ENCODE measurements around the gene PPARA.
A peak's percentile ranks its signal among the peaks of the same experiment; 100 is the strongest.

Gene PPARA

GRCh38 chr22:46113910-46114517, 36.3 kb upstream of the PPARA start:
- no peak for DNase-seq (ENCODE audit: low read depth)

GRCh38 chr22:46114518-46115387, 35.6 kb upstream of the PPARA start:
- DNase-seq (ENCODE audit: low read depth): no peak

DNA sequence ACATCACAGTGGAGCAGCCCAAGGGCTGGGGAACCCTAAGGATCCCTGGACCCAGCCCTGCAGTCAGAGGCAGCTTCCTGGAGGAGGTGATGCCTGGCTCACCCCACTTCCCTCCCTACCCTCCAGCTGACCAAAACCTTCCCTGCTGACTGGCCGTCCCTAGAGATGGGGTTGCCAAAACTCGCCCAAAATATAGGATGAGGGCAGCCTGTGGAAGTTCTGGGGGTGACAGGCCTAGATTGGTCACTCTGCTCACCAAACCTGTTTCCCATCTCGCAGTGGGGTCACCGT, 35.0 kb upstream of the PPARA start:
- no peak for DNase-seq (ENCODE audit: low read depth)

DNA sequence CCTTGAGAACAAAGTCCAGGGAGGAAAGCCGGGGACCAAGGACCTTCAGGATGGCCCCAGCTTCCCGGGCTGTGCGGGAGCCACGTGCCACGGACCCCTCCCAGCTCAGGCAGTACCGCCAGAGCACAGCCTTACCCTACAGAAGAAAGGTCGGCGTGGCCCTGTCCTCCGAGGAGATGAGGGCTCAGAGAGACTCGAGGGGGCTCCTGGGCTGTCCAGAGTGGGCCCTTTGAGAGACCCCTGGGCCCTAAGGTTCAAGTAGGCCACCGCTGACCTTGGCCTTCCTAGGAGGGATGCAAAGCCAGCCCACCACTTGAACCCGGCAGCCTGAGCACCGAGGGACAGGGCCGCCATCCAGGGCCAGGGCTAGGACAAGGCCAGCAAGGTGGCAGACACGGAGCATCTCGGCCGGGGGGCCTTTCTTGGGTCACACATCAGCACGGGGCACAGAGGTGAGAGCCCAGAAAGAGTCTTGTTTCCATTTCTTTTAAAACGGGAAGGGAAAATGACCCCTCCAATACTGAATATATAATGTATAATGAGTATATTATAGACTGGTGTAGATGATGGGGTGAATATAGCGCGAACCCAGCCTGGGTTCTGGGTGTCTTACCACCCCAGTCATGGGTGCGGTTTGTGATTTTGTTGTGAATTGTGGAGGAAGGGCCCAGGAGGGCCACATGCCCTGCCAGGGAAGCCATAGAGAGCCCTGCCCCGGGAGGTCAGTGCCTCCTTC, 34.4 kb upstream of the PPARA start:
- no peak for DNase-seq (ENCODE audit: low read depth)

- DNase-seq (ENCODE audit: low read depth): peak; percentile 89
Observed at GRCh38 chr22:46116491-46116958, 33.8 kb upstream of the PPARA start.

DNA sequence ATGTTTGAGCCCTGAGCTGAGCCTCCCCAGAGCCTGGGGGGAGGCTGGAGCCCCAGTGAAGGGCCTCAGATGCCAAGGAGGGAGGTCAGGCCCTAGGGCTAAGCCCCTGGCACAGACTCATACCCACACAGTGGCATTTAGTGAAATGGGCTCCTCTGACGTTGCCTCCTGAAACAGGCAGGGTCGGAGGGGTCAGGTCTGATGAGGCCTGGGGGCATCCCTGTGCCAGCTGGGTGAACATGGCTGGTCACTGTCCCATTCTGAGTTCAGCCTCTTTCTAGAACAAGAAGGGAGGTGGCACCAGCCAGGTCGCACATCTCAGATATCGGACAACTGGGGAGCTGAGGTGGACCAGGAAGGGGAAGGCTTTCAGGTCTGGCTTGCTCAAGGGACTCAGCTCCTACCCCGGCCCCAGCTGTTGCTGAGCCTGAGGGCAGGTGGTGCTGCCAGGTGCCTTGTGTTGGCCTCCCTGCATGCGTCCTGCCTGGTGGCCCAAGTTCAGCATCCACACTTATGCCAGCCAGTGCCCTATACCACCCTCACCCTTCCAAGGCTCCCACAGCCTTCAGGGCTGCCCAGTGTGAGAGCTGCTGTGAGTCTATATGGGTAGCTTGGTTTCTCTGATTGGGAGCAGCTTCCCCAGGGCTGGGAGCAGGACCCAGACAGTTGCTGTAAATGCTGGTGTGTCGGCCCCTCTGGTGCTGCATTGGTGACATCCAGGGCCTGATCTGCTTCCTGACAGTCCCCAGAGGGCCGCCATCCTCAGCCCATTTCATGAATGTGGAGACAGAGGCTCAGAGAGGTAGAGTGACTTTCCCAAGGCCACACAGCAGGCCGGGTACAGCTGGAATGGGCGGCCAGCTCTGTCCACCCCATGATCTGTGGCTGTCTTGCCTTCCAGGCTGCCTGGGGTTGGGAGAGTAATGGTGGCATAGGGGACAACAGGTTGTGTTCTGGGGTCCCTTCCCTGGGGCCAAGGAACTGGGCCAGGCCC, 32.8 kb upstream of the PPARA start:
- DNase-seq (ENCODE audit: low read depth): no peak

GRCh38 chr22:46119093-46119728, 31.1 kb upstream of the PPARA start:
- DNase-seq (ENCODE audit: low read depth): no peak

DNA sequence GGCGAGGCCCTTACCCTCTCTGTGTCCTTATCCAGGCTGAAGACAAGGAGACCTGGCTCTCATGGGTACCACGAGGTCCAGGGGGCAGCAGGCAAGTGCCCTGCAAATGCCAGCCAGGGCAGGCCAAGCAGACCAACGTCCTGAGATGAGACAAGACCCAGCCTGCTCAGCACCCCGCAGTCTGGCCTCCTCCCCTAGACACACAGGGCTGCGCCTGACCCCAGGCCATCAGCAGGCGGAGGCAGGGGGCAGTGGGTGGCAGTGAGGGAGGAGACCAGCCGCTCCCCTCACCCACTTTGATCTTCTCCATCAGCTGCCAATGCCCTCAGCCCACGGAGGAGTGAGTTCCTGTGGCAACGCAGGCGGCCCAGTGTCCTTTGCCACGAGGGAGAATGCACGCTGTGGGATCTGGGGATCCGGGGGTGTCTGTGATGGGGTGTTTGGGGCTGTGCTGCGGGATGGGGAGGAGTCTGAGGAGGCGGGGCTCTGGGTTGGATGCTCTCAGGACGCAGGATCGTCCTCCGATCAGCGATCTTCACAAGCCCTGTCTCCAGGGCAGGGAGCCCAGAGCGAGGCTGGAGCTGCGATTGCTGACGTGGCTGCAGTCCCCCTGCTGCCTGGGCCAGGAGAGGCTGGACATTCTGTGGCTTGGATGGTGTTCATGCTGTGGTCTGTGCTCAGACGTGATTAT, 30.5 kb upstream of the PPARA start:
- DNase-seq (ENCODE audit: low read depth): peak; percentile 57

- DNase-seq (ENCODE audit: low read depth): no peak
Observed at GRCh38 chr22:46120420-46120737, 29.9 kb upstream of the PPARA start.

DNA sequence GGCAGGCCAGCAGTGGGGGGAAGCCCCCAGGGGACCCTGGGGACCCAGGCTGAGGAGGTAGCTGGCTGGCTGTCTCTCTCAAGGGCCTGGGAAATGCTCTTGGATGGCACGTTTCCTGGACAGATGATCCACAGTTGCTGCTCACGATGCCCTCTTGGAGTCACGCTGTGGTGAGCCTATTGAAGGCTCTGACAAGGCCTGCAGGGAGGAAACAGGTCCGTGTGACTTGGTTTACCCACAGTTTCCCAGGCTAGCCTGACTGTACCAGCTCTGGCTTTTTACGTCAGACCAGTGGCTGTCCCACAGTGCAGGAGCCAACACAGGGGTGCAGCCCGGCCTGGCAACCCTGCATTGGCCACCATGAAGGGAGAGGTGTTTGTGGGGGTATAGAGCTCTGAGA, 29.2 kb upstream of the PPARA start:
- no peak for DNase-seq (ENCODE audit: low read depth)

GRCh38 chr22:46121523-46122287, 28.6 kb upstream of the PPARA start:
- DNase-seq (ENCODE audit: low read depth): no peak

DNA sequence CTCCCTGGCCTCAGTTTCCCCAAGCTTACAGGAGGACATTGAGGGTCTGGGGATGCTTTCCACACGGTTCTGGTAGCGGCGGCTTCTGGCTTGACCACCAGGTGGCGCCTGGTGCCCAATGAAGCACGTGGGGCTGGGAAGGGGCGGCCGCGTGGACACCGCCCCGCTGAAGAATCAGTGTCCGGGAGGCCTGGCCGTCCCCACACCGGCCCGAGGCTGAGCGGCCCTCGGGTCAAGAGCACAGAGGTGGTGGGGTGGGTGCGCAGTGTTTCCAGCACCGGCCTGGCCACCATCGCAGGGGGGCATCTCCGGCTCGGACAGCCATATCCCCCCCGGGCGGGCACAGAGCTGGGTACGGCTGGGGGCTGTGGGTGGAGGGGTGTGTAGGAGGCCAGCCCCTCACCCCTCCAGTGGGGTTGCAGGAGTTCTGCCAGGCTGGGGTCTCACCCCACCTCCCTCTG, 27.8 kb upstream of the PPARA start:
- DNase-seq (ENCODE audit: low read depth): peak; percentile 78

DNA sequence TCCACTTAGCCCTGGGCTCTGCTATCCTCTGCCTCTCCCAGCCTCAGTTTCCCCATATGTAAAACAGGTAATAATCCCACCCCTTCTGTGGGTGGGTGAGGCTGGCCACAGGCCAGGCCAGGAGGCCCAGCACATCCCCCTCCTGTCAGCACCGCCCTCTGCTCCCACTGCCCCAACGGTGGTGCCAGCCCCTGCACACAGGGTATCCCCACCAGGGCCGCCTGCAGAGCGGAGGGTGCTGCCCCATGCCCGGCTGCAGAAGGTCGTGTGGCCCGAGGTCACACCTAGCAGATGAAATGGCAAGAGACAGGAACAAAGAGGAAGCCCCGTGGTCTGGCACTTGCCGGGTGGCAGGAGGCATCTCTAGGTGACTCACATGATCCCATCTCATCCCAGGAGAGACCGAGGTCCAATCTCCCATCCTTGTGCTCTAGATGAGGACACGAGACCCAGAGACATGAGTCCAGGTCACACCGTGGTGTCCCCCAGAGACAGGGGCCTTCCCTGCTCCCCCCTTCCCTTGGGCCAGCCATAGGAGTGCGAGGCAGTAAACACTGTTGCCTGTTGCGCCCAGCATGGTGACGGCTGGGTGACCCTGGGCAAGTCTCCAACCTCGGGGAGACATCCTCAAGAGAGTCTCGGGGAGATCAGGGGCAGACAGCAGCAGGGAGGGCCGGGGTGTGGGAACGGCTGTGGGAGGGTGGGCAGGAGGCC, 27.2 kb upstream of the PPARA start:
- no peak for DNase-seq (ENCODE audit: low read depth)

GRCh38 chr22:46123694-46124382, 26.5 kb upstream of the PPARA start:
- DNase-seq (ENCODE audit: low read depth): no peak

DNA sequence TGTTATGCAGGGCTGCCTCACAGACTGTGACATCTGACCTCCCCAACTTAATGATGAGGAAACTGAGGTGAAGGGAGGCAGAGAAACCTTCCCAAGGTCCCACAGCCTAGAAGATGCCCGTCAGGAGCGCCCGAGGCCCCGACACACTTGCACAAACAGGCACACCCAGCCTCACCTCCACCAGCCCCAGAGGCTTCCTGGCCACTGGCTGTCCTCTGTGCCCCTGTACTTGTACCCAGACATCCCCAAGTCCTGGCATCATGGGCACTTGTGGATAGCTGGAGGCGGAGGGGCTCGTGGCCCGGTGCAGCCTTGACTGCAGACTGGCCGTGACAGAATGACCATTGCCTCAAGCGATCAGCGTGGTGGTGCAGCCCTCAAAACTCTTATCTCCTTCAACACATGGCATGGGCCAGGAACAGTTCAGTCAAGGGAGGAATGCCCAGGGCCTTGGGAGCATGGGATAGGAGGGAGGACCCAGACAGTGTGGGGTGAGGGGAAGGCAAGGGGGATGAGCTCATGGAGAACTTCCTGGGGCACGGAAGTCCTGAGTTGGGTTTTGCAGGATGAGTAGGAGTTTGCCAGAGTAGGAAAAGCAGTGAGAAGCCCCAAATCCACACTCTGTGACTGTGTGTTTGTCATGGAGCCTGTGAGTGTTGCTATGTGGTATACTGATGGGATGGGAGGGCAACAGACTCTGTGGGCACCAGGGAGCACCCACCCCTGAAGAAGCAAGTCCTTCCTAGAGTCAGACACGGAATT, 25.8 kb upstream of the PPARA start:
- DNase-seq (ENCODE audit: low read depth): no peak

DNA sequence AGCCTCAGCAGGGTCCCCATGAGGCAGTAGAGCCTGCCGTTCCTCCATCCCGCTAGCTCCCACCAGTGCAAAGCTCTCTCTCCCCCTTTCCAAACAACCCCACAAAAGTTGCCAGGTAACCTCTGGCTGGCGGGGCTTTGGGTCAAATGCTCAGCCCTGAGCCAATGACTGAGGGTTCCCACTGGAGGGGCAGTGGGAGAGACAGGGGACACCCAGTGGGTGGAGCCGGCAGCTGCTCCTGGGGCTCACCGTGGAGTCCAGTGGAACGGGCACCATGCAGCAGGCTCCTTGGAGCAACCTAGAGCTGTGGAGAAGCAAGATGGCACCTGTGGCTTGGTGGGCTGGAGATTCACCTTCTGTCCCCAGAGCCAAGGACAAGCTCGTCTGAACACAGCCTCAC, 25.0 kb upstream of the PPARA start:
- DNase-seq (ENCODE audit: low read depth): no peak

- DNase-seq (ENCODE audit: low read depth): no peak
Observed at GRCh38 chr22:46125816-46126765, 24.2 kb upstream of the PPARA start.
